WTC11 (cell line): Measurements from ENCODE around the gene EPN2. TPM values are rescaled to one million over a fixed set of nuclear protein-coding genes. Genes with fewer than 3 reads are reported as not detected.
A peak's percentile ranks its signal among the peaks of the same experiment; 100 is the strongest.

Experiments
- ATAC-seq: fragments of 200-7000 bp; cut with Tn5 transposase; 2 replicates; pipeline ENCODE4 v1.10.0; 2021; ENCODE audit warnings: mild to moderate bottlenecking, moderate library complexity
- CTCF ChIA-PET: fragments of 300-600 bp; sonication (Branson Sonifier 250); formaldehyde crosslinking; loops from one replicate; lab custom pipeline; 2021; ENCODE audit warnings: antibody characterized with exemption; lab: Charles Lee
- POLR2A ChIA-PET: fragments of 350-600 bp; sonication (Branson Sonifier 250); formaldehyde crosslinking; loops from one replicate; lab custom pipeline; 2021; ENCODE audit warnings: antibody characterized with exemption; lab: Charles Lee
- DNase-seq: peaks from one replicate; pipeline ENCODE4 v3.0.0; 2021; ENCODE audit warnings: low spot score
- H3K27ac Mint-ChIP-seq: 2 replicates; pipeline ENCODE4 v1.8.0; 2021; ENCODE audit warnings: mixed read lengths
- H3K27me3 Mint-ChIP-seq: 2 replicates; pipeline ENCODE4 v1.8.0; 2021; ENCODE audit warnings: low read depth, mild to moderate bottlenecking, moderate library complexity, mixed read lengths
- H3K36me3 Mint-ChIP-seq: 2 replicates; pipeline ENCODE4 v1.8.0; 2021; ENCODE audit warnings: mixed read lengths
- H3K4me1 Mint-ChIP-seq: 2 replicates; pipeline ENCODE4 v1.8.0; 2022; ENCODE audit warnings: mixed read lengths
- H3K4me3 Mint-ChIP-seq: 2 replicates; pipeline ENCODE4 v1.8.0; 2021; ENCODE audit warnings: mild to moderate bottlenecking, moderate library complexity, mixed read lengths
- H3K9me3 Mint-ChIP-seq: 2 replicates; pipeline ENCODE4 v1.8.0; 2021; ENCODE audit warnings: mixed read lengths
- CREM ChIP-seq: sonication (generic); formaldehyde crosslinking; IDR thresholded peaks from 2 replicates; pipeline ENCODE4 v1.8.1; 2022; ENCODE audit warnings: mild to moderate bottlenecking, missing genetic modification reagents, moderate library complexity
- FOXP1 ChIP-seq: sonication (generic); formaldehyde crosslinking; IDR thresholded peaks from 2 replicates; pipeline ENCODE4 v1.8.0; 2022; ENCODE audit warnings: missing genetic modification reagents, mild to moderate bottlenecking, moderate library complexity, borderline replicate concordance
- HMGA2 ChIP-seq: fragments of 250-450 bp; sonication (Bioruptor Pico); IDR thresholded peaks from 2 replicates; pipeline ENCODE4 v1.4.0; 2021; ENCODE audit warnings: mild to moderate bottlenecking, moderate library complexity
- JUN ChIP-seq: sonication (generic); formaldehyde crosslinking; IDR thresholded peaks from 2 replicates; pipeline ENCODE4 v1.8.0; 2023; ENCODE audit warnings: mild to moderate bottlenecking, missing genetic modification reagents
- NFYB ChIP-seq: sonication (generic); formaldehyde crosslinking; conservative IDR thresholded peaks from 2 replicates; pipeline ENCODE4 v1.8.0; 2022; ENCODE audit warnings: low read depth, missing genetic modification reagents
- SMAD4 ChIP-seq: sonication (generic); formaldehyde crosslinking; IDR thresholded peaks from 2 replicates; pipeline ENCODE4 v1.8.0; 2022; ENCODE audit warnings: mild to moderate bottlenecking, missing genetic modification reagents
- USF1 ChIP-seq: sonication (generic); formaldehyde crosslinking; IDR thresholded peaks from 2 replicates; pipeline ENCODE4 v1.8.0; 2022; ENCODE audit warnings: mild to moderate bottlenecking, missing genetic modification reagents
- ZBTB21 ChIP-seq: sonication (generic); formaldehyde crosslinking; IDR thresholded peaks from 2 replicates; pipeline ENCODE4 v1.8.1; 2023; ENCODE audit warnings: mild to moderate bottlenecking, missing genetic modification reagents, borderline replicate concordance
- ZBTB43 ChIP-seq: sonication (generic); formaldehyde crosslinking; IDR thresholded peaks from 2 replicates; pipeline ENCODE4 v1.8.1; 2023; ENCODE audit warnings: mild to moderate bottlenecking, missing genetic modification reagents
- ZNF138 ChIP-seq: sonication (generic); formaldehyde crosslinking; conservative IDR thresholded peaks from 2 replicates; pipeline ENCODE4 v1.8.1; 2022; ENCODE audit warnings: mild to moderate bottlenecking, moderate library complexity, missing genetic modification reagents
- ZNF232 ChIP-seq: sonication (generic); formaldehyde crosslinking; IDR thresholded peaks from 2 replicates; pipeline ENCODE4 v1.8.0; 2022; ENCODE audit warnings: mild to moderate bottlenecking, missing genetic modification reagents
- ZNF263 ChIP-seq: sonication (generic); formaldehyde crosslinking; IDR thresholded peaks from 2 replicates; pipeline ENCODE4 v1.8.1; 2022; ENCODE audit warnings: low read depth, mild to moderate bottlenecking, moderate library complexity, missing genetic modification reagents
- ZNF416 ChIP-seq: fragments of 250-450 bp; sonication (Bioruptor Pico); IDR thresholded peaks from 2 replicates; pipeline ENCODE4 v1.9.0; 2021; ENCODE audit warnings: mild to moderate bottlenecking, inconsistent platforms
- total RNA-seq: library from RNA; stranded (reverse); gene quantifications from 3 replicates; pipeline ENCODE4 v1.2.3, GENCODE V29; 2021
- TF ChIP-seq, protein P1 (sequence below): sonication (generic); formaldehyde crosslinking; IDR thresholded peaks from 2 replicates; pipeline ENCODE4 v1.8.1; 2023; ENCODE audit warnings: mild to moderate bottlenecking, missing genetic modification reagents, moderate library complexity
- TF ChIP-seq, protein P2 (sequence below): sonication (generic); formaldehyde crosslinking; IDR thresholded peaks from 2 replicates; pipeline ENCODE4 v1.8.1; 2022; ENCODE audit warnings: missing genetic modification reagents, borderline replicate concordance
- TF ChIP-seq, protein P3 (sequence below): fragments of 250-450 bp; sonication (Bioruptor Pico); conservative IDR thresholded peaks from 2 replicates; pipeline ENCODE4 v1.9.0; 2021; ENCODE audit warnings: mild to moderate bottlenecking

EPN2 gene
- total RNA-seq, 1 experiment from 2014 or later: 48.8 TPM

GRCh38 chr17:19361326-19361725 is 124.2 kb downstream of the EPN2 start:
- ATAC-seq (no peak), DNase-seq (no peak)
- Mint-ChIP-seq H3K4me3 (peak overlapping the region; percentile 59), H3K27me3 (no peaks in the 10 kb centered on the region), H3K36me3 (peaks cover 26% of the 10 kb centered on the region), H3K9me3 (no peaks in the 10 kb centered on the region), H3K27ac (no peak overlapping the region), H3K4me1 (peaks cover 22% of the 10 kb centered on the region)
- TF ChIP-seq, protein P1, sequence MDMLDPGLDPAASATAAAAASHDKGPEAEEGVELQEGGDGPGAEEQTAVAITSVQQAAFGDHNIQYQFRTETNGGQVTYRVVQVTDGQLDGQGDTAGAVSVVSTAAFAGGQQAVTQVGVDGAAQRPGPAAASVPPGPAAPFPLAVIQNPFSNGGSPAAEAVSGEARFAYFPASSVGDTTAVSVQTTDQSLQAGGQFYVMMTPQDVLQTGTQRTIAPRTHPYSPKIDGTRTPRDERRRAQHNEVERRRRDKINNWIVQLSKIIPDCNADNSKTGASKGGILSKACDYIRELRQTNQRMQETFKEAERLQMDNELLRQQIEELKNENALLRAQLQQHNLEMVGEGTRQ (CRISPR knock-in tag): 0 out of 2 replicates have a peak, but pooled peaks have one; percentile 11
- TF ChIP-seq JUN (CRISPR knock-in tag): no peak
- TF ChIP-seq ZBTB21 (CRISPR knock-in tag): no peak
- no peak for TF ChIP-seq HMGA2 (CRISPR knock-in tag)
- TF ChIP-seq CREM (CRISPR knock-in tag): no peak
- POLR2A ChIA-PET: interaction anchor here (1.5 kb wide), 1 partner anchor 17 kb away, joined by 3 read pairs; the partner anchor contains the start of gene MAPK7
- CTCF ChIA-PET: interaction anchor here (0.6 to 5.4 kb wide), 7 partner anchors 22 to 551 kb away, joined by 3 to 91 read pairs (median 27); no protein-coding TSS in a partner anchor

DNA sequence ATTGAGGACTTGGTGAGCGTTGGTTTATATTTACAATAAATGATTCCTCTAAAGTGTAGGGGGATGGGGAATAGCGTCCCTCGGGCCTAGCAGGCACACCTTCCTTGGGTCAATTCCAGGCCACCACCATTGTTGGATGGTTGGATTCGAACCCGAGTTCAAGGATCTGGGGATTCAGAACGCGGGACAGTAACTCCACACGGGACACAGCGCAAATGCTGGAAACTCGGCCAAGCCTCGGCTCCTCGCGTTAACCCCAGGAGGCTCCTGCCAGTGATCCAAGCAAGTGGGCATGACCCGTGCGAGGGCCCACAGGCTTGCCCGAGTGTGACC is 124.7 kb downstream of the EPN2 start:
- Mint-ChIP-seq H3K36me3 (peaks cover 23% of the 10 kb centered on the region), H3K4me1 (peaks cover 22% of the 10 kb centered on the region), H3K27ac (no peak overlapping the region), H3K27me3 (no peaks in the 10 kb centered on the region), H3K9me3 (no peaks in the 10 kb centered on the region), H3K4me3 (peak overlapping the region; percentile 83)
- CTCF ChIA-PET: interaction anchor here (0.6 to 5.4 kb wide), 18 partner anchors 16 to 649 kb away, joined by 3 to 91 read pairs (median 24); partner anchors contain the start of genes ALDH3A2, MAPK7, MFAP4 and SLC47A1
- TF ChIP-seq ZBTB43 (CRISPR knock-in tag) (no peak), HMGA2 (CRISPR knock-in tag) (no peak), ZNF263 (CRISPR knock-in tag) (no peak), SMAD4 (CRISPR knock-in tag) (no peak), USF1 (no peak), ZNF416 (CRISPR knock-in tag) (no peak), FOXP1 (no peak), NFYB (CRISPR knock-in tag) (no peak), ZNF232 (CRISPR knock-in tag) (no peak), ZNF138 (CRISPR knock-in tag) (no peak)
- TF ChIP-seq, protein P2, sequence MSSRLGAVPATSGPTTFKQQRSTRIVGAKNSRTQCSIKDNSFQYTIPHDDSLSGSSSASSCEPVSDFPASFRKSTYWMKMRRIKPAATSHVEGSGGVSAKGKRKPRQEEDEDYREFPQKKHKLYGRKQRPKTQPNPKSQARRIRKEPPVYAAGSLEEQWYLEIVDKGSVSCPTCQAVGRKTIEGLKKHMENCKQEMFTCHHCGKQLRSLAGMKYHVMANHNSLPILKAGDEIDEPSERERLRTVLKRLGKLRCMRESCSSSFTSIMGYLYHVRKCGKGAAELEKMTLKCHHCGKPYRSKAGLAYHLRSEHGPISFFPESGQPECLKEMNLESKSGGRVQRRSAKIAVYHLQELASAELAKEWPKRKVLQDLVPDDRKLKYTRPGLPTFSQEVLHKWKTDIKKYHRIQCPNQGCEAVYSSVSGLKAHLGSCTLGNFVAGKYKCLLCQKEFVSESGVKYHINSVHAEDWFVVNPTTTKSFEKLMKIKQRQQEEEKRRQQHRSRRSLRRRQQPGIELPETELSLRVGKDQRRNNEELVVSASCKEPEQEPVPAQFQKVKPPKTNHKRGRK (CRISPR knock-in tag): no peak
- TF ChIP-seq, protein P3, sequence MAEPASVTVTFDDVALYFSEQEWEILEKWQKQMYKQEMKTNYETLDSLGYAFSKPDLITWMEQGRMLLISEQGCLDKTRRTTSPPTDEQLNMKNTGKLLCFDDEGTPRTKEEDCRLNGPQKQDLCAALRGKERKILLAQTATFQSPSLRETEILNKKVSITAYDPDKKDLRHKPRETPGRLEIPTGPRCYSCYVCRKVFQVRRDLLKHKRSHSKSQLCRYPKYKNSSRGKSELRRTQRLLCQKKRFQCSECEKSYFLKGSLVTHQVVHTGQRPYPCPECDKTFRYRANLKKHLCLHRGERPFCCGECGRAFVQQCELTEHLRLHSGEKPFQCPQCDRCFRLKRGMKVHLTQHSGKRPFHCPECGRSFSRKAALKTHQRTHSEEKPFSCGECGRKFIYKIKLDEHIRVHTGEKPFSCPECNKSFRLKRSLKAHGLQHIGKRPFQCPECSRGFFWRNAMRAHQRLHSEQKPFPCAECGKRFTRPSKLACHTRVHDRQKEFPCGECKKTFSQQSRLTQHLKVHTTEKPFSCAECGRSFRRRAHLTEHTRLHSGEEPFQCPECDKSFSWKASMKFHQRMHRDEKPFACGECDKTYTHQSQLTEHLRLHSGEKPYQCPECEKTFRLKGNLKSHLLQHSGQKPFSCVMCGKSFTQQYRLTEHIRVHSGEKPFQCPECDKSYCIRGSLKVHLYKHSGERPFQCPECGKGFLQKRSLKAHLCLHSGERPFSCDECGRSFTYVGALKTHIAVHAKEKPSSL (CRISPR knock-in tag): no peak
- POLR2A ChIA-PET: interaction anchor here (0.8 to 1.8 kb wide), 3 partner anchors 16 to 286 kb away, joined by 3 to 4 read pairs (median 3); partner anchors contain the start of genes ALDH3A2 and MAPK7
- no peak for DNase-seq
- no peak for ATAC-seq
